SU-DHL-6 (cell line): ENCODE measurements around the gene SLC9A9.

Experiments used
- H2AFZ ChIP-seq: fragments of 200-600 bp; sonication (generic); 2 replicates; pipeline ENCODE4 v1.6.1; 2014; ENCODE audit warnings: low read depth, mild to moderate bottlenecking, moderate library complexity, mixed read lengths, antibody characterized with exemption, low read length; ENCODE audit not compliant: severe bottlenecking
- H3F3A ChIP-seq: fragments of 200-600 bp; shearing (Covaris generic); 2 replicates; pipeline ENCODE4 v1.6.0; 2016; ENCODE audit warnings: antibody characterized with exemption, mild to moderate bottlenecking; ENCODE audit not compliant: insufficient read depth
- H3K27ac ChIP-seq: fragments of 200-600 bp; sonication (generic); 2 replicates; pipeline ENCODE4 v1.5.1; 2016; ENCODE audit warnings: low read depth, mild to moderate bottlenecking, low read length, moderate library complexity, mixed read lengths
- H3K27me3 ChIP-seq: fragments of 200-600 bp; sonication (generic), shearing (Covaris generic); 2 replicates; pipeline ENCODE4 v1.6.0; 2014; ENCODE audit warnings: mild to moderate bottlenecking, low read length
- H3K36me3 ChIP-seq: fragments of 200-600 bp; sonication (generic); 2 replicates; pipeline ENCODE4 v1.6.1; 2014; ENCODE audit warnings: mild to moderate bottlenecking, low read length, mixed read lengths
- H3K4me2 ChIP-seq: fragments of 300-600, 200-600 bp; shearing (Covaris generic), sonication (generic); 2 replicates; pipeline ENCODE4 v1.6.0; 2014; ENCODE audit warnings: low read length, low read depth, mild to moderate bottlenecking; ENCODE audit not compliant: poor library complexity, severe bottlenecking
- H3K4me3 ChIP-seq: fragments of 200-600 bp; sonication (generic); 2 replicates; pipeline ENCODE4 v1.5.1; 2014; ENCODE audit warnings: antibody characterized with exemption, low read length, mild to moderate bottlenecking, mixed read lengths; ENCODE audit not compliant: insufficient read depth, poor library complexity, severe bottlenecking
- H3K79me2 ChIP-seq: fragments of 200-600 bp; sonication (generic); 2 replicates; pipeline ENCODE4 v1.6.1; 2014; ENCODE audit warnings: mild to moderate bottlenecking, low read length, moderate library complexity; ENCODE audit not compliant: insufficient read depth
- H3K9ac ChIP-seq: fragments of 200-600 bp; sonication (generic); 2 replicates; pipeline ENCODE4 v1.7.0; 2014; ENCODE audit warnings: mild to moderate bottlenecking, low read length
- H3K9me2 ChIP-seq: fragments of 200-600 bp; sonication (generic); replicated peaks from 2 replicates; pipeline ENCODE4 v1.6.1; 2014; ENCODE audit warnings: low read length; ENCODE audit not compliant: insufficient read depth
- H3K9me3 ChIP-seq: fragments of 200-600 bp; sonication (generic); 2 replicates; pipeline ENCODE4 v1.6.1; 2014; ENCODE audit warnings: low read length, mixed read lengths; ENCODE audit not compliant: insufficient read depth
- H4K20me1 ChIP-seq: fragments of 200-600 bp; sonication (generic); 2 replicates; pipeline ENCODE4 v1.6.1; 2014; ENCODE audit warnings: low read depth, mild to moderate bottlenecking, antibody characterized with exemption, low read length, moderate library complexity, mixed read lengths
- CTCF ChIP-seq: fragments of 200-600 bp; sonication (generic); IDR thresholded peaks from one replicate; pipeline ENCODE4 v1.5.1; 2017; ENCODE audit warnings: antibody characterized with exemption, mild to moderate bottlenecking, low read length, moderate library complexity; ENCODE audit not compliant: insufficient read depth, poor library complexity, severe bottlenecking
- EZH2phosphoT487 ChIP-seq: fragments of 200-600 bp; sonication (generic), shearing (Covaris generic); conservative IDR thresholded peaks from 2 replicates; pipeline ENCODE4 v1.6.1; 2018; ENCODE audit warnings: mild to moderate bottlenecking, antibody characterized with exemption, low read length, moderate library complexity, mixed read lengths

The SLC9A9 gene

GRCh38 chr3:143718463-143718862, 129.8 kb downstream of the SLC9A9 start:
- Histone ChIP-seq H3K27me3 (no peaks in the 10 kb centered on the region), H3K9ac (no peak overlapping the region), H3K9me3 (no peaks in the 10 kb centered on the region)

GRCh38 chr3:143716731-143717130, 131.5 kb downstream of the SLC9A9 start:
- Histone ChIP-seq H3K9me3 (no peaks in the 10 kb centered on the region), H3K27me3 (no peaks in the 10 kb centered on the region), H2AFZ (no peak overlapping the region), H3F3A (no peaks in the 10 kb centered on the region), H3K4me2 (no peak overlapping the region), H4K20me1 (no peaks in the 10 kb centered on the region), H3K4me3 (no peak overlapping the region), H3K79me2 (no peaks in the 10 kb centered on the region), H3K9me2 (no peaks in the 10 kb centered on the region), H3K36me3 (no peaks in the 10 kb centered on the region), H3K27ac (no peak overlapping the region), H3K9ac (no peak overlapping the region)
- TF ChIP-seq CTCF, result no peak
- no peak for TF ChIP-seq EZH2phosphoT487

More at GRCh38 chr3:143718463-143718862, 129.8 kb downstream of the SLC9A9 start:
- H2AFZ ChIP-seq, result no peak overlapping the region
- H3K36me3 ChIP-seq, result no peaks in the 10 kb centered on the region
- TF ChIP-seq CTCF, result no peak
- TF ChIP-seq EZH2phosphoT487, result no peak
- H3K4me2 ChIP-seq, result no peak overlapping the region
- no peak overlapping the region for H3K4me3 ChIP-seq
- H3F3A ChIP-seq, result no peaks in the 10 kb centered on the region
- H3K27ac ChIP-seq, result no peak overlapping the region
- no peaks in the 10 kb centered on the region for H3K9me2 ChIP-seq
- H3K79me2 ChIP-seq, result no peaks in the 10 kb centered on the region
- no peaks in the 10 kb centered on the region for H4K20me1 ChIP-seq

- Histone ChIP-seq H4K20me1 (no peaks in the 10 kb centered on the region), H3K27me3 (no peaks in the 10 kb centered on the region), H3K9me3 (no peaks in the 10 kb centered on the region), H3K79me2 (no peaks in the 10 kb centered on the region), H2AFZ (no peak overlapping the region), H3K9me2 (no peaks in the 10 kb centered on the region), H3F3A (no peaks in the 10 kb centered on the region), H3K4me2 (no peak overlapping the region), H3K27ac (no peak overlapping the region), H3K4me3 (no peak overlapping the region), H3K9ac (no peak overlapping the region), H3K36me3 (no peaks in the 10 kb centered on the region)
- TF ChIP-seq CTCF (no peak), EZH2phosphoT487 (no peak)
These were observed 135.7 kb downstream of the SLC9A9 start for GRCh38 chr3:143712522-143712921.

- Histone ChIP-seq H3K36me3 (no peaks in the 10 kb centered on the region), H2AFZ (no peak overlapping the region), H3K79me2 (no peaks in the 10 kb centered on the region), H3K27me3 (no peaks in the 10 kb centered on the region), H3K9me2 (no peaks in the 10 kb centered on the region), H3K4me2 (no peak overlapping the region), H3F3A (no peaks in the 10 kb centered on the region), H4K20me1 (no peaks in the 10 kb centered on the region), H3K9ac (no peak overlapping the region), H3K4me3 (no peak overlapping the region), H3K9me3 (no peaks in the 10 kb centered on the region), H3K27ac (no peak overlapping the region)
- TF ChIP-seq EZH2phosphoT487 (no peak), CTCF (no peak)
These were observed 140.4 kb downstream of the SLC9A9 start for GRCh38 chr3:143707848-143708247.
